Ovary (tissue), 3 donors: ENCODE data around the gene BIRC6.
"Not testable (repeated sequence)": the region's sequence is repeated elsewhere in the genome, so short reads cannot be mapped to it uniquely, and the experiment has no call there.

Experiments used
- POLR2A ChIP-seq: fragments of 450-650 bp; IDR thresholded peaks from one replicate; pipeline ENCODE4 v1.6.1; 2017; ENCODE audit warnings: antibody characterized with exemption, mild to moderate bottlenecking, moderate library complexity
- TF ChIP-seq, protein P1 (sequence below), 3 donors: fragments of 450-650 bp in 2 of 3; fragments of 200-600 bp in 1 of 3; IDR thresholded peaks; one replicate each; pipeline versions ENCODE4 v1.5.1 to v1.8.0; 2016 to 2022; ENCODE audit warnings: antibody characterized with exemption in 3 of 3, mild to moderate bottlenecking in 1 of 3
- donor health status: DM: no; HTN: no; CAD: no.

DNA sequence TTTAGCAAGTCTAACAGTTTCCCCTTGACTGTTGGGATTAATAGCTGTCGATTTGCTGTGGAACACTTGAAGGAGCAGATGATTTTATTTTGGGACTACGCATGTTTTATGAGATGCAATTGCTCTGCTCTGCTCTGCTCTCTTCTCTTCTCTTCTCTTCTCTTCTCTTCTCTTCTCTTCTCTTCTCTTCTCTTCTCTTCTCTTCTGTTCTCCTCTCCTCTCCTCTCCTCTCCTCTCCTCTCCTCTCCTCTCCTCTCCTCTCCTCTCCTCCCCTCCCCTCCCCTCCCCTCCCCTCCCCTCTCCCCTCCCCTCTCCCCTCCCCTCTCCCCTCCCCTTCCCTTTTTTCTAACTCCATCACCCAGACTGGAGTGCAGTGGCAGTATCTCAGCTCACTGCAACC, 104.0 kb downstream of the BIRC6 start:
- TF ChIP-seq, protein P1, sequence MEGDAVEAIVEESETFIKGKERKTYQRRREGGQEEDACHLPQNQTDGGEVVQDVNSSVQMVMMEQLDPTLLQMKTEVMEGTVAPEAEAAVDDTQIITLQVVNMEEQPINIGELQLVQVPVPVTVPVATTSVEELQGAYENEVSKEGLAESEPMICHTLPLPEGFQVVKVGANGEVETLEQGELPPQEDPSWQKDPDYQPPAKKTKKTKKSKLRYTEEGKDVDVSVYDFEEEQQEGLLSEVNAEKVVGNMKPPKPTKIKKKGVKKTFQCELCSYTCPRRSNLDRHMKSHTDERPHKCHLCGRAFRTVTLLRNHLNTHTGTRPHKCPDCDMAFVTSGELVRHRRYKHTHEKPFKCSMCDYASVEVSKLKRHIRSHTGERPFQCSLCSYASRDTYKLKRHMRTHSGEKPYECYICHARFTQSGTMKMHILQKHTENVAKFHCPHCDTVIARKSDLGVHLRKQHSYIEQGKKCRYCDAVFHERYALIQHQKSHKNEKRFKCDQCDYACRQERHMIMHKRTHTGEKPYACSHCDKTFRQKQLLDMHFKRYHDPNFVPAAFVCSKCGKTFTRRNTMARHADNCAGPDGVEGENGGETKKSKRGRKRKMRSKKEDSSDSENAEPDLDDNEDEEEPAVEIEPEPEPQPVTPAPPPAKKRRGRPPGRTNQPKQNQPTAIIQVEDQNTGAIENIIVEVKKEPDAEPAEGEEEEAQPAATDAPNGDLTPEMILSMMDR (IDR thresholded peaks at IDR 0.05), result not testable (repeated sequence)
- not testable (repeated sequence) for TF ChIP-seq POLR2A
